Upper lobe of right lung (tissue), 1 donor: ENCODE results near the gene DENND10. TPM values are rescaled to one million over a fixed set of nuclear protein-coding genes. Genes with fewer than 3 reads are reported as not detected.
A peak's percentile ranks its signal among the peaks of the same experiment; 100 is the strongest.

Source experiments
- ATAC-seq: fragments of 200-7000 bp; cut with Tn5 transposase; one replicate; pipeline ENCODE4 v1.9.1; 2020; ENCODE audit warnings: mild to moderate bottlenecking, moderate library complexity
- DNase-seq: peaks from one replicate; pipeline ENCODE4 v3.0.0-alpha.2; 2020
- H3K27ac ChIP-seq: fragments of 200-600 bp; one replicate; pipeline ENCODE4 v1.8.0; 2022
- H3K27me3 ChIP-seq: fragments of 200-600 bp; one replicate; pipeline ENCODE4 v1.8.0; 2022; ENCODE audit warnings: mild to moderate bottlenecking
- H3K36me3 ChIP-seq: fragments of 200-600 bp; one replicate; pipeline ENCODE4 v1.8.0; 2022
- H3K4me1 ChIP-seq: fragments of 200-600 bp; one replicate; pipeline ENCODE4 v1.8.0; 2022
- H3K4me3 ChIP-seq: fragments of 200-600 bp; one replicate; pipeline ENCODE4 v1.8.0; 2022; ENCODE audit warnings: mild to moderate bottlenecking
- H3K9me3 ChIP-seq: fragments of 200-600 bp; one replicate; pipeline ENCODE4 v1.8.0; 2022
- intact Hi-C: fragments of 100-400 bp; cut with DNase I; formaldehyde crosslinking; loops from one replicate; pipeline ENCODE4 v1.11.0; 2022
- total RNA-seq: library from RNA; stranded (reverse); fragmentation: NEBNext Ultra II Directional; extraction: Animal tissue kit (Norgen Biotek cat#: 25700); gene quantifications from one replicate; pipeline ENCODE4 v1.2.1, GENCODE V29; 2021
- TF ChIP-seq, protein P1 (sequence below): fragments of 200-600 bp; IDR thresholded peaks from one replicate; pipeline ENCODE4 v1.8.0; 2022; ENCODE audit warnings: antibody characterized with exemption
- donor health status: DM: no; HTN: yes; CAD: no; lungs with severe emphysema.

The DENND10 gene
- total RNA-seq, 1 donor from 2014 or later, result 27.7 TPM

DNA sequence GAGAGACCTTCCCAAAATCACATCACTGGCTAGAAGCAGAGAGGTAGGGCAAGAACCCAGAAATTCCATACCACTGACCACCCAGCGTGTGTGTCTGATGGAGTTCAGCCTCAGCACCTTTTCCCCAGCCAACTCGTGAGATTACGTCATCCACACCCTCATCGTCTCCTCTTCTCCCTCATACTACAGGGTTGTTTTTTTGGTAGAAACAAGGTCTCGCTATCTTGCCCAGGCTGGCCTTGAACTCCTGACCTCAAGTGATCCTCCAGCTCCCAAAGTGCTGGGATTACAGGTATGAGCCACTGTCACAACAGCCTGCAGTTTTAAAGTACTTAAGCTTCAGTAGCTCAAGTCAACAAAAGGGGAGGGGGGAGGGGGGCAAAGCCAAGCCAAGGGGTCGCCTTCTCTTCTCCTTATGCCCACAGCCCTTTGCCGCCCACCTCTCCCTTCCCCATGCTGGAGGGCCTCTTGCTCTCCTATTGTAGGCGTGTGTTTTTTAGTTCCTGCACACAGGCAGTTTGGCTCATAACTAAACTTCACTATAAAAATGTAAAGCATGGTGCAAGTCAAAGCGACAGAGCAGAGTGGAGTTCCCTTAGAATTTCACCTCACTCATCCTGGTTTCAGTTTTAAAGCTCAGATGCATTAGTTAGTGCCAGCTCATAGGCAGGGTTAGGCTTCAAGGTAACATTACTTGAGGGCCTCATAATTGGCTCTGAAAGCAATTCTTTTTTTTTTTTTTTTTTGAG lies 79.9 kb downstream of the DENND10 start:
- TF ChIP-seq, protein P1, sequence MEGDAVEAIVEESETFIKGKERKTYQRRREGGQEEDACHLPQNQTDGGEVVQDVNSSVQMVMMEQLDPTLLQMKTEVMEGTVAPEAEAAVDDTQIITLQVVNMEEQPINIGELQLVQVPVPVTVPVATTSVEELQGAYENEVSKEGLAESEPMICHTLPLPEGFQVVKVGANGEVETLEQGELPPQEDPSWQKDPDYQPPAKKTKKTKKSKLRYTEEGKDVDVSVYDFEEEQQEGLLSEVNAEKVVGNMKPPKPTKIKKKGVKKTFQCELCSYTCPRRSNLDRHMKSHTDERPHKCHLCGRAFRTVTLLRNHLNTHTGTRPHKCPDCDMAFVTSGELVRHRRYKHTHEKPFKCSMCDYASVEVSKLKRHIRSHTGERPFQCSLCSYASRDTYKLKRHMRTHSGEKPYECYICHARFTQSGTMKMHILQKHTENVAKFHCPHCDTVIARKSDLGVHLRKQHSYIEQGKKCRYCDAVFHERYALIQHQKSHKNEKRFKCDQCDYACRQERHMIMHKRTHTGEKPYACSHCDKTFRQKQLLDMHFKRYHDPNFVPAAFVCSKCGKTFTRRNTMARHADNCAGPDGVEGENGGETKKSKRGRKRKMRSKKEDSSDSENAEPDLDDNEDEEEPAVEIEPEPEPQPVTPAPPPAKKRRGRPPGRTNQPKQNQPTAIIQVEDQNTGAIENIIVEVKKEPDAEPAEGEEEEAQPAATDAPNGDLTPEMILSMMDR, result no peak
- no peak for ATAC-seq
- DNase-seq, result peak; percentile 13
- peaks cover 3% of the 10 kb centered on the region for H3K4me1 ChIP-seq
- H3K9me3 ChIP-seq, result no peaks in the 10 kb centered on the region
- H3K4me3 ChIP-seq, result no peak overlapping the region
- H3K27me3 ChIP-seq, result no peaks in the 10 kb centered on the region
- no peak overlapping the region for H3K27ac ChIP-seq
- no peaks in the 10 kb centered on the region for H3K36me3 ChIP-seq
- intact Hi-C loops, result no loop called here

Other genes with a start within 250 kb of the DENND10 start
- 2.9 TPM for gene NANOS1, start 74.4 kb upstream of the DENND10 start, total RNA-seq
- 96.9 TPM for gene EIF3A, start 23.3 kb upstream of the DENND10 start, total RNA-seq
- 20.8 TPM for gene SFXN4, start 61.6 kb downstream of the DENND10 start, total RNA-seq
- 76.7 TPM for gene PRDX3, start 74.7 kb downstream of the DENND10 start, total RNA-seq
- 83.5 TPM for gene GRK5, start 103.5 kb downstream of the DENND10 start, total RNA-seq